DOHH2 (cell line): ENCODE data around the gene ITGAE.

ENCODE experiments used
- H3F3A ChIP-seq: fragments of 200-600 bp; sonication (generic), shearing (Covaris generic); 2 replicates; pipeline ENCODE4 v1.6.0; 2016; ENCODE audit warnings: antibody characterized with exemption, mild to moderate bottlenecking; ENCODE audit not compliant: control insufficient read depth, insufficient read depth
- H3K27ac ChIP-seq: fragments of 200-600 bp; sonication (generic); 2 replicates; pipeline ENCODE4 v1.5.1; 2014; ENCODE audit warnings: low read depth, mild to moderate bottlenecking, low read length, moderate library complexity
- H3K27me3 ChIP-seq: fragments of 200-600 bp; sonication (generic); 2 replicates; pipeline ENCODE4 v1.6.1; 2014; ENCODE audit warnings: mild to moderate bottlenecking, low read length, mixed read lengths; ENCODE audit not compliant: control insufficient read depth
- H3K36me3 ChIP-seq: fragments of 200-600 bp; sonication (generic); 2 replicates; pipeline ENCODE4 v1.6.1; 2014; ENCODE audit warnings: mild to moderate bottlenecking, low read length, moderate library complexity, mixed read lengths; ENCODE audit not compliant: control insufficient read depth
- H3K4me1 ChIP-seq: fragments of 200-600 bp; sonication (generic); 2 replicates; pipeline ENCODE4 v1.6.1; 2014; ENCODE audit warnings: mild to moderate bottlenecking, low read length, mixed read lengths; ENCODE audit not compliant: control insufficient read depth
- H3K4me2 ChIP-seq: fragments of 200-600 bp; sonication (generic); 2 replicates; pipeline ENCODE4 v1.6.0; 2014; ENCODE audit warnings: mild to moderate bottlenecking, low read length, moderate library complexity
- H3K4me3 ChIP-seq: fragments of 200-600 bp; sonication (generic); 2 replicates; pipeline ENCODE4 v1.5.1; 2014; ENCODE audit warnings: mild to moderate bottlenecking, low read length, mixed read lengths
- H3K79me2 ChIP-seq: fragments of 200-600 bp; sonication (generic); 2 replicates; pipeline ENCODE4 v1.6.1; 2014; ENCODE audit warnings: mild to moderate bottlenecking, low read length, mixed read lengths; ENCODE audit not compliant: control insufficient read depth
- H3K9me2 ChIP-seq: fragments of 200-600 bp; sonication (generic); replicated peaks from 2 replicates; pipeline ENCODE4 v1.6.1; 2014; ENCODE audit warnings: mild to moderate bottlenecking, low read length, mixed read lengths; ENCODE audit not compliant: control insufficient read depth
- H3K9me3 ChIP-seq: fragments of 200-600 bp; sonication (generic); 2 replicates; pipeline ENCODE4 v1.6.1; 2014; ENCODE audit warnings: antibody characterized with exemption, low read length, mixed read lengths; ENCODE audit not compliant: control insufficient read depth, insufficient read depth
- H4K20me1 ChIP-seq: fragments of 200-600 bp; sonication (generic); 2 replicates; pipeline ENCODE4 v1.6.0; 2014; ENCODE audit warnings: low read depth, mild to moderate bottlenecking, antibody characterized with exemption, low read length, moderate library complexity; ENCODE audit not compliant: control insufficient read depth, insufficient read depth
- EZH2phosphoT487 ChIP-seq: fragments of 200-600 bp; sonication (generic); IDR thresholded peaks from 2 replicates; pipeline ENCODE4 v1.6.1; 2017; ENCODE audit warnings: borderline replicate concordance, mild to moderate bottlenecking, antibody characterized with exemption, low read length, moderate library complexity, mixed read lengths
- TF ChIP-seq, protein P1 (sequence below): fragments of 200-600 bp; sonication (generic); IDR thresholded peaks from one replicate; pipeline ENCODE4 v1.5.1; 2014; ENCODE audit warnings: antibody characterized with exemption, mild to moderate bottlenecking, low read depth, low read length; ENCODE audit not compliant: poor library complexity, severe bottlenecking

The ITGAE gene

DNA sequence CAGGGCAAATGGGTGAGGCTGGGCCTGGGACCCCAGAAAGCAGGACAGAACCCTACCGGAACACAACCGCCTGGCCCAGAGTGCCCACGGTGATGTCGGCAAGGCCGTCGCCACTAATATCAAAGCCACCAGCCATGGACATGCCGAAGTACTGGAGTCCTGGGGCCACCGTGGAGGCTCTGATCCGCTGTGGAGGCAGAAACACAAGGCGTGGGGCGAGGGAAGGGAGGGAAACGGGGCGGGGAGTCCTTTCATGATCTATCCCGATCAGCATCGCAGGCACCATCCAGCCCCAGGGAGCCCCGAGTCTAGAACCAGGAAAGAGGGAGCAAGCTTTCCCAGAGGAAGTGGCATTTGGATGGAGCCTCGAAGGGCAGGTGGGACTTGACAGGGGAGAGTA, 50.7 kb downstream of the ITGAE start:
- TF ChIP-seq, protein P1, sequence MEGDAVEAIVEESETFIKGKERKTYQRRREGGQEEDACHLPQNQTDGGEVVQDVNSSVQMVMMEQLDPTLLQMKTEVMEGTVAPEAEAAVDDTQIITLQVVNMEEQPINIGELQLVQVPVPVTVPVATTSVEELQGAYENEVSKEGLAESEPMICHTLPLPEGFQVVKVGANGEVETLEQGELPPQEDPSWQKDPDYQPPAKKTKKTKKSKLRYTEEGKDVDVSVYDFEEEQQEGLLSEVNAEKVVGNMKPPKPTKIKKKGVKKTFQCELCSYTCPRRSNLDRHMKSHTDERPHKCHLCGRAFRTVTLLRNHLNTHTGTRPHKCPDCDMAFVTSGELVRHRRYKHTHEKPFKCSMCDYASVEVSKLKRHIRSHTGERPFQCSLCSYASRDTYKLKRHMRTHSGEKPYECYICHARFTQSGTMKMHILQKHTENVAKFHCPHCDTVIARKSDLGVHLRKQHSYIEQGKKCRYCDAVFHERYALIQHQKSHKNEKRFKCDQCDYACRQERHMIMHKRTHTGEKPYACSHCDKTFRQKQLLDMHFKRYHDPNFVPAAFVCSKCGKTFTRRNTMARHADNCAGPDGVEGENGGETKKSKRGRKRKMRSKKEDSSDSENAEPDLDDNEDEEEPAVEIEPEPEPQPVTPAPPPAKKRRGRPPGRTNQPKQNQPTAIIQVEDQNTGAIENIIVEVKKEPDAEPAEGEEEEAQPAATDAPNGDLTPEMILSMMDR = no peak
- TF ChIP-seq EZH2phosphoT487 = no peak
- H3F3A ChIP-seq = peaks cover under 1% of the 10 kb centered on the region; the same call in 1 of the 2 replicates
- H3K9me2 ChIP-seq = no peaks in the 10 kb centered on the region
- no peaks in the 10 kb centered on the region for H3K36me3 ChIP-seq
- no peak overlapping the region for H3K27ac ChIP-seq
- H3K9me3 ChIP-seq = no peaks in the 10 kb centered on the region
- no peaks in the 10 kb centered on the region for H3K79me2 ChIP-seq
- H3K4me1 ChIP-seq = peaks cover 24% of the 10 kb centered on the region
- H4K20me1 ChIP-seq = no peaks in the 10 kb centered on the region
- H3K27me3 ChIP-seq = no peaks in the 10 kb centered on the region
- peak overlapping the region; percentile 55; the same call in 1 of the 2 replicates for H3K4me2 ChIP-seq
- H3K4me3 ChIP-seq = no peak overlapping the region

GRCh38 chr17:3748576-3748975, 52.4 kb downstream of the ITGAE start:
- H3K9me2 ChIP-seq = no peaks in the 10 kb centered on the region
- no peak overlapping the region for H3K27ac ChIP-seq
- H3K36me3 ChIP-seq = no peaks in the 10 kb centered on the region
- no peaks in the 10 kb centered on the region for H3K79me2 ChIP-seq
- peaks cover 23% of the 10 kb centered on the region for H3K4me1 ChIP-seq
- no peaks in the 10 kb centered on the region for H4K20me1 ChIP-seq
- no peaks in the 10 kb centered on the region for H3K27me3 ChIP-seq
- no peaks in the 10 kb centered on the region for H3F3A ChIP-seq
- no peaks in the 10 kb centered on the region for H3K9me3 ChIP-seq
- no peak for TF ChIP-seq EZH2phosphoT487
- TF ChIP-seq, protein P1 = no peak
- H3K4me3 ChIP-seq = no peak overlapping the region
- H3K4me2 ChIP-seq = no peak overlapping the region

GRCh38 chr17:3747805-3748204, 53.2 kb downstream of the ITGAE start:
- no peaks in the 10 kb centered on the region for H3K9me3 ChIP-seq
- H3K9me2 ChIP-seq = no peaks in the 10 kb centered on the region
- TF ChIP-seq, protein P1 = no peak
- no peak for TF ChIP-seq EZH2phosphoT487
- peaks cover 23% of the 10 kb centered on the region for H3K4me1 ChIP-seq
- H3K4me2 ChIP-seq = no peak overlapping the region
- no peaks in the 10 kb centered on the region for H4K20me1 ChIP-seq
- no peak overlapping the region for H3K4me3 ChIP-seq
- H3K79me2 ChIP-seq = no peaks in the 10 kb centered on the region
- H3K36me3 ChIP-seq = no peaks in the 10 kb centered on the region
- no peaks in the 10 kb centered on the region for H3F3A ChIP-seq
- no peaks in the 10 kb centered on the region for H3K27me3 ChIP-seq
- no peak overlapping the region for H3K27ac ChIP-seq

GRCh38 chr17:3745071-3745470, 55.9 kb downstream of the ITGAE start:
- H3K9me3 ChIP-seq = no peaks in the 10 kb centered on the region
- H3K4me1 ChIP-seq = peaks cover 23% of the 10 kb centered on the region
- no peaks in the 10 kb centered on the region for H3K9me2 ChIP-seq
- no peak overlapping the region for H3K4me2 ChIP-seq
- H3F3A ChIP-seq = no peaks in the 10 kb centered on the region
- TF ChIP-seq, protein P1 = no peak
- TF ChIP-seq EZH2phosphoT487 = no peak
- no peak overlapping the region for H3K27ac ChIP-seq
- no peaks in the 10 kb centered on the region for H3K36me3 ChIP-seq
- no peaks in the 10 kb centered on the region for H3K27me3 ChIP-seq
- no peaks in the 10 kb centered on the region for H3K79me2 ChIP-seq
- no peak overlapping the region for H3K4me3 ChIP-seq
- no peaks in the 10 kb centered on the region for H4K20me1 ChIP-seq
